ENCODE results near the gene MTRFR.
"Not testable (repeated sequence)": the region's sequence is repeated elsewhere in the genome, so short reads cannot be mapped to it uniquely, and the experiment has no call there.

MTRFR gene

GRCh38 chr12:123232472-123232806 lies 797 bp upstream of the MTRFR start:
- Histone ChIP-seq H3K27ac (ENCODE audit: low read depth, low read length) (peak overlapping the region; percentile 59), H3K4me1 (ENCODE audit: control insufficient read depth, insufficient read depth, low read length, unreplicated experiment) (peaks cover 21% of the 10 kb centered on the region), H3K79me2 (ENCODE audit: control insufficient read depth, insufficient read depth, low read length, unreplicated experiment) (peaks cover 58% of the 10 kb centered on the region), H3K27me3 (ENCODE audit: insufficient read depth, low read length) (no peaks in the 10 kb centered on the region), H3K4me3 (ENCODE audit: low read depth, low read length) (peak overlapping the region; percentile 91), H3K36me3 (ENCODE audit: insufficient read depth, low read length) (no peaks in the 10 kb centered on the region), H2AFZ (ENCODE audit: low read length, unreplicated experiment) (peak overlapping the region; percentile 90)

GRCh38 chr12:123233505-123234308 lies 471 bp downstream of the MTRFR start:
- peaks cover 52% of the 10 kb centered on the region for H3K79me2 ChIP-seq (ENCODE audit: control insufficient read depth, insufficient read depth, low read length, unreplicated experiment)
- peak overlapping the region; percentile 91 for H3K4me3 ChIP-seq (ENCODE audit: low read depth, low read length)
- peak overlapping the region; percentile 83 for H2AFZ ChIP-seq (ENCODE audit: low read length, unreplicated experiment)
- peak overlapping the region; percentile 22; the same call in 1 of the 2 replicates for H3K27ac ChIP-seq (ENCODE audit: low read depth, low read length)
- no peaks in the 10 kb centered on the region for H3K36me3 ChIP-seq (ENCODE audit: insufficient read depth, low read length)
- peaks cover 21% of the 10 kb centered on the region for H3K4me1 ChIP-seq (ENCODE audit: control insufficient read depth, insufficient read depth, low read length, unreplicated experiment)
- H3K27me3 ChIP-seq (ENCODE audit: insufficient read depth, low read length): no peaks in the 10 kb centered on the region

- H3K27me3 ChIP-seq (ENCODE audit: insufficient read depth, low read length): no peaks in the 10 kb centered on the region
- peaks cover 7% of the 10 kb centered on the region for H3K4me1 ChIP-seq (ENCODE audit: control insufficient read depth, insufficient read depth, low read length, unreplicated experiment)
- H3K79me2 ChIP-seq (ENCODE audit: control insufficient read depth, insufficient read depth, low read length, unreplicated experiment): peaks cover 38% of the 10 kb centered on the region
- H3K36me3 ChIP-seq (ENCODE audit: insufficient read depth, low read length): 0 out of 2 replicates have a peak, but pooled peaks cover 2% of the 10 kb centered on the region
- H2AFZ ChIP-seq (ENCODE audit: low read length, unreplicated experiment): no peak overlapping the region
- no peak overlapping the region for H3K27ac ChIP-seq (ENCODE audit: low read depth, low read length)
- no peak overlapping the region for H3K4me3 ChIP-seq (ENCODE audit: low read depth, low read length)
These were observed 4.6 kb downstream of the MTRFR start for GRCh38 chr12:123237646-123238329.

GRCh38 chr12:123238330-123238682 lies 5.1 kb downstream of the MTRFR start:
- H3K36me3 ChIP-seq (ENCODE audit: insufficient read depth, low read length): 0 out of 2 replicates have a peak, but pooled peaks cover 2% of the 10 kb centered on the region
- no peak overlapping the region for H3K27ac ChIP-seq (ENCODE audit: low read depth, low read length)
- H2AFZ ChIP-seq (ENCODE audit: low read length, unreplicated experiment): no peak overlapping the region
- H3K4me1 ChIP-seq (ENCODE audit: control insufficient read depth, insufficient read depth, low read length, unreplicated experiment): peaks cover 7% of the 10 kb centered on the region
- peaks cover 38% of the 10 kb centered on the region for H3K79me2 ChIP-seq (ENCODE audit: control insufficient read depth, insufficient read depth, low read length, unreplicated experiment)
- H3K4me3 ChIP-seq (ENCODE audit: low read depth, low read length): no peak overlapping the region
- no peaks in the 10 kb centered on the region for H3K27me3 ChIP-seq (ENCODE audit: insufficient read depth, low read length)

GRCh38 chr12:123238961-123239360 lies 5.7 kb downstream of the MTRFR start:
- Histone ChIP-seq H3K4me1 (ENCODE audit: control insufficient read depth, insufficient read depth, low read length, unreplicated experiment) (peaks cover 7% of the 10 kb centered on the region), H3K27ac (ENCODE audit: low read depth, low read length) (no peak overlapping the region), H2AFZ (ENCODE audit: low read length, unreplicated experiment) (no peak overlapping the region), H3K36me3 (ENCODE audit: insufficient read depth, low read length) (0 out of 2 replicates have a peak, but pooled peaks cover 2% of the 10 kb centered on the region), H3K4me3 (ENCODE audit: low read depth, low read length) (no peak overlapping the region), H3K27me3 (ENCODE audit: insufficient read depth, low read length) (no peaks in the 10 kb centered on the region), H3K79me2 (ENCODE audit: control insufficient read depth, insufficient read depth, low read length, unreplicated experiment) (peaks cover 31% of the 10 kb centered on the region)

GRCh38 chr12:123242116-123242904 lies 9.1 kb downstream of the MTRFR start:
- H3K4me1 ChIP-seq (ENCODE audit: control insufficient read depth, insufficient read depth, low read length, unreplicated experiment): no peaks in the 10 kb centered on the region
- H3K27me3 ChIP-seq (ENCODE audit: insufficient read depth, low read length): no peaks in the 10 kb centered on the region
- no peak overlapping the region for H2AFZ ChIP-seq (ENCODE audit: low read length, unreplicated experiment)
- H3K4me3 ChIP-seq (ENCODE audit: low read depth, low read length): no peak overlapping the region
- H3K27ac ChIP-seq (ENCODE audit: low read depth, low read length): no peak overlapping the region
- H3K36me3 ChIP-seq (ENCODE audit: insufficient read depth, low read length): 0 out of 2 replicates have a peak, but pooled peaks cover 2% of the 10 kb centered on the region
- peaks cover 25% of the 10 kb centered on the region for H3K79me2 ChIP-seq (ENCODE audit: control insufficient read depth, insufficient read depth, low read length, unreplicated experiment)

GRCh38 chr12:123243671-123244262 lies 10.5 kb downstream of the MTRFR start:
- no peak overlapping the region for H3K4me3 ChIP-seq (ENCODE audit: low read depth, low read length)
- H2AFZ ChIP-seq (ENCODE audit: low read length, unreplicated experiment): no peak overlapping the region
- H3K4me1 ChIP-seq (ENCODE audit: control insufficient read depth, insufficient read depth, low read length, unreplicated experiment): no peaks in the 10 kb centered on the region
- no peak overlapping the region for H3K27ac ChIP-seq (ENCODE audit: low read depth, low read length)
- H3K36me3 ChIP-seq (ENCODE audit: insufficient read depth, low read length): peaks cover 9% of the 10 kb centered on the region; the same call in 1 of the 2 replicates
- H3K27me3 ChIP-seq (ENCODE audit: insufficient read depth, low read length): no peaks in the 10 kb centered on the region
- H3K79me2 ChIP-seq (ENCODE audit: control insufficient read depth, insufficient read depth, low read length, unreplicated experiment): peaks cover 28% of the 10 kb centered on the region

GRCh38 chr12:123245678-123246077 lies 12.4 kb downstream of the MTRFR start:
- Histone ChIP-seq H3K36me3 (ENCODE audit: insufficient read depth, low read length) (peaks cover 13% of the 10 kb centered on the region), H3K4me1 (ENCODE audit: control insufficient read depth, insufficient read depth, low read length, unreplicated experiment) (peaks cover 3% of the 10 kb centered on the region), H3K79me2 (ENCODE audit: control insufficient read depth, insufficient read depth, low read length, unreplicated experiment) (peaks cover 29% of the 10 kb centered on the region), H3K27ac (ENCODE audit: low read depth, low read length) (no peak overlapping the region), H2AFZ (ENCODE audit: low read length, unreplicated experiment) (no peak overlapping the region), H3K4me3 (ENCODE audit: low read depth, low read length) (no peak overlapping the region), H3K27me3 (ENCODE audit: insufficient read depth, low read length) (no peaks in the 10 kb centered on the region)

GRCh38 chr12:123248129-123248528 lies 14.9 kb downstream of the MTRFR start:
- peaks cover 11% of the 10 kb centered on the region for H3K36me3 ChIP-seq (ENCODE audit: insufficient read depth, low read length)
- not testable (repeated sequence) for H3K4me1 ChIP-seq (ENCODE audit: control insufficient read depth, insufficient read depth, low read length, unreplicated experiment); H3K27me3 ChIP-seq (ENCODE audit: insufficient read depth, low read length); H3K27ac ChIP-seq (ENCODE audit: low read depth, low read length); H2AFZ ChIP-seq (ENCODE audit: low read length, unreplicated experiment); H3K4me3 ChIP-seq (ENCODE audit: low read depth, low read length)
- peaks cover 41% of the 10 kb centered on the region for H3K79me2 ChIP-seq (ENCODE audit: control insufficient read depth, insufficient read depth, low read length, unreplicated experiment)

- H3K36me3 ChIP-seq (ENCODE audit: insufficient read depth, low read length): peaks cover 12% of the 10 kb centered on the region
- not testable (repeated sequence) for H3K27me3 ChIP-seq (ENCODE audit: insufficient read depth, low read length); H2AFZ ChIP-seq (ENCODE audit: low read length, unreplicated experiment); H3K27ac ChIP-seq (ENCODE audit: low read depth, low read length); H3K4me1 ChIP-seq (ENCODE audit: control insufficient read depth, insufficient read depth, low read length, unreplicated experiment); H3K4me3 ChIP-seq (ENCODE audit: low read depth, low read length)
- peaks cover 47% of the 10 kb centered on the region for H3K79me2 ChIP-seq (ENCODE audit: control insufficient read depth, insufficient read depth, low read length, unreplicated experiment)
These were observed 15.9 kb downstream of the MTRFR start for GRCh38 chr12:123248996-123249741.
